ENCODE data around the gene DPP6.
"Not testable (repeated sequence)": the region's sequence is repeated elsewhere in the genome, so short reads cannot be mapped to it uniquely, and the experiment has no call there.

DPP6 gene

DNA sequence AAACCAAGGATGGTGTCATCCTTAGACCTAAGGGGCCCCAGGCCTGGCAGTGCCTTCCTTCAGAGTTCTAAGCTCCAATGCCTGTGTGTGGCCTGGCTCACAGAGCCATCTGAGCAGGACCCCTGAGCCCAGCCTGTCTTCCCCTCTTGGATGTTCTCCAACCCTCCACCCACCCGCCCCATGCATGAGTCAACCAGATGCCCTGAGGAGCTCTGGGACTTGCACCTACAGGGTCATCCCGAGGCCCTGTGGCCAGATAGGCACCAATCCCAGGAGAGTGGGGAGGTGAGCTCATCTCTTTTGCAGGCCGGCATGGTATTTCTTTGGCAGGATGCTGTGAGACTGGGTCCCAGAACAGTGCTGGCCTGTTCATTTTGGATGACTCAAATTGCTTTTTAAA, 103.7 kb downstream of the DPP6 start:
- DNase-seq: not testable (repeated sequence)

DNA sequence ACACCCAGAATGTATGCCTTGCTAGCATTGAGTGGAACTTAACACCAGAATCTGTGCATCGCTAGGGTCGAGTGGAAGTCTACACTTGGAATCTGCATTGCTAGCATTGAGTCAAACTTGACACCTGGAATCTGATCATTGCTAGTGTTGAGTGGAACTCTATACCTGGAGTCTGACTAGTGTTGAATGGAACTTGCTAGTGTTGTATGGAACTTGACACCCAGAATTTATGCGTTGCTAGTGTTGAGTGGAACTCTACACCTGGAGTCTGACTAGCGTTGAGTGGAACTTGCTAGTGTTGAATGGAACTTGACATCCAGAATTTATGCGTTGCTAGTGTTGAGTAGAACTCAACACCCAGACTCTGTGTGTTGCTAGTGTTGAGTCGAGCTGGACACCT, 110.7 kb downstream of the DPP6 start:
- not testable (repeated sequence) for DNase-seq

DNA sequence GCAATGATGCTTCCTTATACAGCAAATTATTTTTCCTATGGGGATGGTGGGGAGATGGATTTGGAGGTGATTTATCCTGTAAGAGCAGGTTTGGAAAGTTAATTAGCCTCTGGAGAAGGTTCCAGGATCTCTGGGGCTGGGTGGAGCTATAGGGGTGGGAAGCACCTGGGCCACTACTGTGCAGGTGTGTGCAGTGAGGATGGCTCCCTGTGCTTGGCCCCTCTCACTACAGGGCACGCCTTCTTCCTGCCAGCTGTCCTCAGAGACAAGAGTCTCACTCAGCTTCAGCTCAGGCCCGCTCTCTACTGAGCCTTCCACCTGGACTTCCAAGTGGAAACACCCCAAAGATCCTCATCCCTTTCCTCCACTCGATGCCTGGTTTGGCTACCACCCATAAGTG, 111.4 kb downstream of the DPP6 start:
- not testable (repeated sequence) for DNase-seq

DNA sequence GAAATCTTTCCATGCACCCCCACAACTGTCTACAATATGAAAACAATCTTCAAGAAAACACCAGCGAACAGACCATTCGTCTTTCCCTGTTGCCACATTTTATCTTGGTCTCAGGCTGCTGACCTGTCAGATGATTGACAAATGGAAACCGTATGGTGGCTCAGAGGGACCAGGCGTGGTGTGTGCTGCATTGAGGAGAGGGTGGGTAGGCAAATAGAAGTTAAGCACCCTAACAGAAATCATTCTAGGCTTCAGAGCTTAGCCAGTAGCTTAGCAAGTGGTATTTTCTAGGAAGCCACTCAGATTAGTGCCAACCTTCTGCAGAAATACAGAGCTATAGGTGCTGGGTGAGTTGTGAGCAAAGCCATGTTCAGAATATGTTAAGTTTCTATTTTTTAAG, 114.9 kb downstream of the DPP6 start:
- DNase-seq: no peak

DNA sequence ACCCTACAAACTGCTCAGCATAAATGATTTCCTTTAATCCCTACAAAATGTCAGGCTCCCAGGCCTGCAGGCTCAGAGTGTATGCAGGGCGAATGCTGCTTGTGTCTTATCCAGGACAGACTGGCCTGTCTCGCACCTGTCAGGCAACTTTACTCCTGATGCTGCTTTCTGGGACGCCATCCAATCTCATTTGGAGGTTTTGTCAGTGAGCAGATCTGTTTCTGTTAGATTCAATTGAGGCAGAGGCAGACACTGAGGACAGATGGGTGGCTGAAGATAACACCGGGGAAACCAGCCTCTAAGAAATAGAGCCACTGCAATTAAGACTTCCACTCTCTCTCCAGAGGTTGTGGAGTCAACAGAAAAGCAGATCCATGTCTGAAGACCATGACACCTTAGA, 115.6 kb downstream of the DPP6 start:
- no peak for DNase-seq

DNA sequence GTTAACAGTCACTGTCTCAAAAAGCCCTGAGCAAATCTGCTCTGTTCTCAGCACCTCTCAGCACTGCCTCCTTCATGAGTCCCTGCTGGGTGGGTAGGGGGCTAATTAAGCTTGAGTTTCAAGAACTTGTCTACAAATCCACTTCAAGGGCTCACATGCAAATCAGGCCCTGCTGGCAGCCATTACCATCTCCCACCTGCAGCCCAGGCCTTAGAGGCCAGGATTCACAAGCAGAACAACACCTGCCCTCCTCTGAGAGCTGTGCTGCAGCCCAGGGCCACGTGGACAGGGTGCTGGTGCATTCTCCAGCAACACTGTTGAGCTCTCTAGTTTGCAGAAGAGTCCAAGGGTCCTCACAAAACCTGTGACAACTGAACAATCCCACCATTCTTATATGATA, 119.2 kb downstream of the DPP6 start:
- no peak for DNase-seq

DNA sequence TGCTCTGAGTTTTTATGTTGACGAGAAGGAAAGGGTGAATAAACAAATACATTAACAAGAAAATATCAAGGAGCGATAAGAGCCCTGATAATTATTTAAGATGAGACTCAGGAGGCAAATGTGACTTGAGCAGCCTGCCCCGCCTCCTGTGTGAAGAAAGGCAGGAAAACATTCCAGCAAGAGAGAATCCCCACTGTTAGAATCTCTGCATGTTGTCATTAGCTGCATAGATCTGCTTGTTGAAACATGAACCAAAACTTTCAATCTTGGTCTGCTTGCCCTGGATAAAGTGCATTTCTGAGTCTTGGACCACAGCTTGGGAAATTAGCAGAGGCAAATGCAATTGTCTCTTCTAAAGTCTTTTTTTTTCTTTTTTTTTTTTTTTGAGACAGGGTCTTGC, 120.0 kb downstream of the DPP6 start:
- DNase-seq: no peak

DNA sequence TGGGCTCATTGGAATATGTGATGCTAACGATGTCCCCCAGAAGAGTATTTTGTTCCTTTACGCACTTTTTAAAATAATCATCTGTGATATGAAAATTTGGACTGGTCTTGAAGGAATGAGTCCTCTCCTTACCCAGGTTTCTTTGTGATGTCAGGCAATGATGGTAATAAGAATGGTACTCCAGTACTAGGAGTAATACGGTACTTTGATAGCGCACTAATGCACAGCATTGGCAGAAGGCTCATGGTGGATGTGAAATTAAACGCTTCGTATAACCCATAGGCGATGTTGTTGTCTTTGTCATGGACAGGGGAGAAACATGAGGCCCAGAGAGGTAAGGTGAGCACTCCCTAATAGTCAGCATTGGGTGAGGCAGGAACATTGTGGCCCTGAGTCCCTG, 125.4 kb downstream of the DPP6 start:
- DNase-seq: no peak

DNA sequence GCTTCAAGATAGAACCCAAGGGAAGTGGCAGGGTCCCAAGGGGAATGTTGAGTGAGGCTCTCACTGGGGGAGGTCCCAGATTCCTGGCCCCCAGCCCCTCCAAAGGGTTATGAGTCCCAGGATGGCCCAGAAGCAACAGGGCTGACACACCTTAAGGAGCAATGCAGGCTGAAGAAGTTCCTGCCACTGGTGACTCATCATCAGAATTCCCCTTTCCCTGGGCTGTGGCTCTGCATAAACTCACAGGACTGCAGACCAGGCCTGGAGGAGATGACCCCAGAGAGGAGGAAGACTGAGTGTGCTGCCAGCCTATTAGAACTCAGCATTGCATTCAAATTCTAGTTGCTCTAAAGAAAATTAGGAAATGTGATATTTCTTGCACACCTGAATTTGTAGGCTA, 126.7 kb downstream of the DPP6 start:
- DNase-seq: no peak

DNA sequence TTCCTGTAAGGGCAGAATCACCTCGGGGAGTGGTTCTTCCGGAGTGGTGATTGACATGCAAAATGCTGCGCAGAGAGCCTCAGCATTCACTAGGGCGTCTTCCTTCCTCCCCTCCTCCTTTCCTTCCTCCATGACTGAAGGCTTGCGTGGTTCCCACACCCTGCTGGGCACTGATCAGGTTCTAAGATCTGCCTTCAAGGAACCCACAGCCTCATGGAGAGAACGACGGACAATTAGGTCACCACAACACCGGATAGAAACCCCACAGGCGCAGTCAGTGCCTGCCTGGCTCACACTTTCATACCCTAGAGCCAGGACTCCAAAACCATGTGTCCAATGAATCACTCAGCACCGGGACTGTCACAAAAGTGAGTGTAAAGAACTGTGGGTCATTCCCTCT, 131.3 kb downstream of the DPP6 start:
- DNase-seq: no peak

DNA sequence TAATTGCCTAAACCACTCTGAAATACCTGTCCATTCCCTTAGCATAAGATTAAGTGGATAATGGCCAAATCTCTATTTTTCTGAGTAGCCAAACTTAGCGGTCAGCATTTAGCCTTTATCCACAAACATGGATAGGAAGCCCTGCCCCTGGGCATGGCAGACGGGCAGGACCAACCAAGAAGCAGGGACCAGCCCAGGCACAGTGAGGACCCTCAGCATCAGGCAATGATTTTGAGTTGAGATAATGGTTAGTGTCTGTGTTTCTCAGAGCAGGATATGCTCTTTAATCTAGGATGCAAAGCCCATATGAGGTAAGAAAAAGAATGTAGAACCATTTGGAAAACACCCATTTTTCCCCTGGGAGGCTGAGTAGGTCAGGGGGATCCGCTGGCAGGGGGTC, 131.7 kb downstream of the DPP6 start:
- no peak for DNase-seq

DNA sequence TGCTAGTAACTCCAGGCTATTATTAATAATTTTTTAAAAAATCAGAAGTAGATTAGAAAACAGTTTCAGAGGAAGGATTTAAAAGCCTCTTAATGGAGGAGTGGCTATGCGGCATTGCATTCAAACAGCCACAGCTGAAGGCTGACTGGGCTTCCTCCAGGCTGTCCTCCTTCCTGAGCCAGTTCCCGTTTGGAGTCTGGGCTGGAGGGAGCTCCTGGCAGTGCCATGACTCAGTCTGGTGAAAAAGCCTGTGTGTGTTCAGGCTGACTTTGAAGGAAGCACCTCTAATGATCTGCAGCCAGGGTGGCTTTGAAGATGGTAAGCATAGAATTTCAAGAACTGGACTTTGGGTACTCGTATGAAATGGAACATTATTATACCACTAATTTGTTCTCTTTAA, 134.6 kb downstream of the DPP6 start:
- DNase-seq: no peak

DNA sequence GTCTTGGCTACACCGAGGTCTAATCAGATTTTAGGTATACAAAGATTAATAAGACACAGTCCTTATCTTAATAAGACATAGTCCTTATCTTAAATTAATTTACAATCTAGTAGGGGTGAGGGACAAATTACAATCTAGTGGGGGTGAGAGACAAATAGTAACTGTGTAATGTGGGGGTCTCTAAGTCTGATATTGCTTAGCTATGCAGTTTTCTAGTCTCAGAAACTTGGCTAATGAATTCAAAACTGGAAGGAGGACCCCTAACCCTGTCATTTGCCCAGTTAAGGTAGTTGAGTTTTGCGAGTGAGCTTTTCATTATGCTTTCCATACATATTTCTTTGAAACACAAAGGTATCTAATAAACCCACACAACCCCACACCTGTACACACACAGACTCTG, 136.1 kb downstream of the DPP6 start:
- no peak for DNase-seq

DNA sequence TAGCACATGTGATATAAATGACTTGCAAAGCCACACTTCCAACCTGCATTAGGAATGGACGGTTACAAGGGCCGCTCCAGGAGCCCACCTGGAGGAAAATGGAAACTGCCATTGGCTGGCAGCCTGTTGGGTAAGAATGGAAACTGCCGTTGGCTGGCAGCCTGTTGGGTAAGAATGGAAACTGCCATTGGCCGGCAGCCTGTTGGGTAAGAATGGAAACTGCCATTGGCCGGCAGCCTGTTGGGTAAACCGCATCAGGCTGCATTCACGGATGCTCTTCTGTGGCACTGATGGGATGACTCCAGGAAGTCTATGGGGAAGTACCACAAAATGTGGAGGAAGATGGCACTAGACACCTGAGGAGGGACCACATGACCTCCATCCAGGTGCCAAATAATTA, 143.1 kb downstream of the DPP6 start:
- no peak for DNase-seq

DNA sequence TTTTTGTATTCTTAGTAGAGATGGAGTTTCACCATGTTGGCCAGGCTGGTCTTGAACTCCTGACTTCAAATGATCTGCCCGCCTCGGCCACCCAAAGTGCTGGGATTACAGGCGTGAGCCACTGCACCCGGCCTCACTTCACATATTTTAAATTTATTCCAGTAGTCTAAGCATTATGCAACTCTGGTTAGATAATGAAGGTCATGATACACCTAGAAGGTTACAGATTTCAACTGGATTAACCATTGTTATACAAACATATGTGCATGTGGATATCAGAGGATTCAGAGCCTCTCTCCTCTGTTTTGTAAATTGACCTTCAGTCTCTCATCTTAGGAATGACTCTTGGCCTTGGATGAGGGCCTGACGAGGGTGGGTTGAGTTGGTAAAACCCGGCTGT, 146.3 kb downstream of the DPP6 start:
- no peak for DNase-seq

DNA sequence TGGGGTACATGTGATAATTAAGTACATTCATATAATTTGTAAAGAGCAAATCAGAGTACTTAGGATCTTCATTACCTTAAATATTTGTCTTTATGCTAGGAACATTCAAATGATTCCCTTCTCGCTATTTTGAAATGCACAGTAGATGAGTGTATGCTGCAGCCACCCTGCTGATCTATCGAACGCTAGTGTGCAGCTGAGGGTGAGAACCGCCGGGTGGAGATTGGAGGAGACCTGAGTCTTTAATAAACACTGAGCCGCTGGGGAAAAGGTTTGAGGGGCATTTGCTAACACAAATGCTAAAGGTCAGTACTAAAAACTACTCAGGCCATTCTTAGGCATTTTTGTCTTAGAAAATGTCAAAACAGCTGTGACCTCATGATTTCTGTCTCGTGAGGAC, 148.0 kb downstream of the DPP6 start:
- DNase-seq: no peak

DNA sequence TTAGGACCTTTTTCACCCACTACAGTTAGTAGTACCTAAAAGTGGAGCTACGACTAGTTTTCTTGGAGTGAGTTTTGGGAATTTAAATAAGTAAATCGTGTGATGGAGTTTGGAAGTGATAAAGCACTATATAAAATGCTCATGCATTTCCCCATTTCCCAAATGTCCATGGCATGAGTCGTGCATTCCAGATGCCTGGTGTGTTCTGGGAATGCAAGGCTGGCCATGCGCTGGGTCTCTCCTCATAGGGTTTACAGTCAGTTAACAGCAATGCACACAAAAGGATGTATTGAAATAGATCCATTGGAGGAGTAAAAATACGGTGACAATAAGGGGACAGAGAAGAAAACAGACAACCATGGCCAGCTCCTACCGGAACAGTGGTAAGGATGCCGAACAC, 149.8 kb downstream of the DPP6 start:
- DNase-seq: no peak

DNA sequence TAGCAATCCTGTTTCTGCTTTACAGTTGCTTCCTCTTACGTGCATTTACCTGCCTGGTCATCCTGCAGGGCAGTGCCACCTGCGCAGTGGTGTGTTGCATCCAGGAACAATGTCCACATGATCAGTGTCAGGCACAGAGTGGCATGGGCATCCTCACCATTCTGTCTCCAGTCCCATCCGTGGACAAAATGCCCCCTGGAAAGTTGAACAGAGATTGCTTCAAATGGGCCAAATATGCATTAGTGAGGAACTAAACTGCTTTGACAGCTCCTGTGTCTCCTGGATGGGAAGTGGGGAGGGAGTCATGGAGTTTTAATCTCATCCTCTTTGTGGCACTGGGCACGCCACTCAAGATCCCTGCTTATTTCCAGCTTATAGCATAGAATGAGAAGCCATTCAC, 151.8 kb downstream of the DPP6 start:
- no peak for DNase-seq

DNA sequence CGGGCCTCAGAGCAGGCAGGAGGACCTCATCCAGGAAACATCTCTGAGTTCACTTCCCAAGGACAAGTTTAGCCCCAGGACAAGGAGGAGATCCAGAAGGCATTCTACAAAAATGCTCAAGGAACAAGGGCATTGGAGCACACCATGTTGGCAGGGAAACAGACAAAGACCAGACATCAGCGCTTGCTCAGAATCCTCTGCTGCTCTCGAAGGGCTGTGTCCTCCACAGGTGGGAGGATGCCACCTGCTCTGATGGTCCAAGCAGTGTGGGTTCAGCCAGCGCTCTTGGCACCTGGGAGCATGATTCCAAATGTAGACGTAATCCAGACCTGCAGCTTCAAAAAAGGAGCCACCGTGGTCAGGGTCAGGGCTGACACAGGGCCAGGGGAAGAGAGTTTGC, 160.7 kb downstream of the DPP6 start:
- DNase-seq: no peak

DNA sequence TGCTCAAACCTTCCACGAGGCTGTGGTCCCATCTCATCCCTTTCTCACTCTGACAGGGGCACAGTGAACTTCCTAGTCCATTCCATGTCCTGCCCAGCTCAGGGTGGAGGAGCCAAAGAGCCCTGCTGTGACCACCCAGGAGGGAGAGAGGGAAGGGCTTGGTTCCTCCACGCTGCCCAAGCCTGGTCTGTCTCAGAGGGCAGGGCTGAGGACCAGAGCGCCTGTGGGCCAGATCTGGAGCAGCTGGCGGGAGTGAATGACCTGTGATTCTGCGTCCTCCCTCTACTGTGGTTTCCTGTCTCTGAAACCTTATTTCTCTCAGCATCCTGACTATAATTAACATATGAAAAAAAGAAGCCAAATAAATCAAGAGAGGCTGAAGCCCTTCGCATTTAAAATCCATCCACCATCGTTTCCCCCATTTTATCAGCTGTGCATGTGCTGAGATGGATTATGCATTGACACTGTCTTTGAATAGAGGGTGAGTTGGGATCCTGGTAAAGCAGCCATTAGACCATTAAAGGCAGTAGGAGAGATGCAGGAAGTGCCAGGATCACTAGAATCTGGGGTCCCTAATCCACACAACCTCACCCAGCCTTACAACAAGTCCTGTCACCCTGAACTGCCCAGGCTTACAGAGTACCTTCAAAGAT, 165.6 kb downstream of the DPP6 start:
- DNase-seq: no peak

DNA sequence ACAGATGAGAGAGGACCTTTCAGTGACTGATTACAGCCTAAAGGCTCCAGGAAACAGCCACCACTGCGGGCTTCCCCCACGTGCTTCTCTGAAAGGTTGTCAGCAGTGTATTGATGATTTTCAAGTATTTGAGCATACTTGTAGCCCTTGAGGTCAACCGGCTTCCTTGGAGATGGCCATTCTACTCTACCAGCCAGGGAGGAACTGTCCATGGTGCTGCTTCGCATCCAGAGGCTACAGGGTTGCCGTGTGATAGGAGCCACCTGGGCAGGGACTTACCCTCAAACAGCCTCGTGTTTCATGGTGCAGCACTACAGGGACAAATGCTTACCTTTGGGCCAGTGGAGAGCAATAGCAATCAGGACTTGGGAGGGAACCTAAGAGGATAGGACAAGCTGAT, 179.5 kb downstream of the DPP6 start:
- DNase-seq: no peak

DNA sequence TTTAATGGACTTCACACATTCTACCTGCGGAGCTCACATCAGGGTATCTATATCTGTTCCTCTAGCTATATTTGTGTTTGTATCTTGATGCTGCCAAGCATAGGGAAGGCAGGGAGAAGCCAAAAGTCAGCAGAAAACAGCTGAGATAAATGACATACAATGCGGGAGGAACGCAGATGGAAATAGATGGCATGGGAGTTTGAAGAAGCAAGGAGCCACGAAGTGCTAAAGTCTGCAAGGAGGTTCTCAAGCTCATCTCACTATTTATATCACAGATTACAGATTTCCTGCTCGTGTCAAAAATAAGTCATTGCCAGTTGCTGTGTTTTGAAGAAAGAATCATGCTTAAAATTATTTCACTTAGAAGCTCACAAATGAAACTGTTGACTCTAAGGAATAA, 180.5 kb downstream of the DPP6 start:
- no peak for DNase-seq

DNA sequence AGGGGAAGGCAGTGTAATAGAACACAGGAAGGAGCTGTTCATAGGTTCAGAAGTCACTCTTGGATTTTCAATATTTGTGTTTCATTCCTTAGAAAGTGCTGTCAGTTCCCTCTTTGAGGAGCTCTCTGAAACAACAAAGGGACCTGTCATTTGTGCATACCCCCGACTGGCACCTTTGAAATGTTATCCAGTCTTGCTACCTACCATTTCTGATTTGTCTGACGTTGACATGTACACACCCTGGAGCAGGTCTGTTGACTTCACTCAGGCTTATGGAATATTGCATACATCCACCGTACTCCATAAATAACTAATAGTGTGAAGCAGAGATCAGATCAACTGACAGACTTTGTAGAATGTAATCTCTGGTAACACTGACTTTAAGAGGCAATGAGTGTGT, 189.8 kb downstream of the DPP6 start:
- no peak for DNase-seq

DNA sequence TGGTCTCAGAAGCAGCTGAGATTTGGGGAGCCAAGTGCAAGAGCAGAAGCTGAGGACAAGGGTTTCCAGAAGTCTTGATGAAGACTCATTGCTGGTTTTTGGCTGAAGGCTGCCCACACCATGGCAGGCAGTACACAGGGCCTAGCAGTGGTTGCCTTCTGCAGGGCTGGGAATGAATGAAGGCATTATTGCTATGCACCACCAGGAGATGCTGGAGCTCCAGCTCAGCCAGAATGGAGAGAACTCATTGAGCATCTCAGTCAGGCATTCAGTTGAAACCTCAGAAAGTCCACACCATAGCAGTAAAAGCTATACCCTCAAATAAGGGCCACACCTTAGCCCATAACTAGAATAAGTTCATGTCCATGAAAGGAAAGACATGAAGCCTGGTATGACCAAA, 190.5 kb downstream of the DPP6 start:
- no peak for DNase-seq

DNA sequence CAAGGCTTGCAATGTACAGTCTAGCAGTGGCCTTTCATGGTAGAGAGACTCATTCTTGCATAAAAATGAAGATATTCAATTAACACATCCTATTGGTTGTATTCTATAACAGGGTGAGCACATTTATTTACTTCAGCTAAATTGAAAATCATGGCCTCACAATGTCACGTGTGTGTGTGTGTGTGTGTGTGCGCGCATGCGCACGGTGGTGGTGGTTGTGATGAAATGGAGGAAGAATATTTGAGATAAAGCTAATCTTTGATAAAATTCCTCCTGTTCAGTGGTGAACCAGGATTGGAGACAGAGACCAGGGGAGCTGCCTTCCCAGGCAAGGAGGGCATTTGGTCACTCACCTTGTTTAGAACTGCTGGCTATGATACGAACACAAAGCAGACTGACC, 199.8 kb downstream of the DPP6 start:
- DNase-seq: no peak

DNA sequence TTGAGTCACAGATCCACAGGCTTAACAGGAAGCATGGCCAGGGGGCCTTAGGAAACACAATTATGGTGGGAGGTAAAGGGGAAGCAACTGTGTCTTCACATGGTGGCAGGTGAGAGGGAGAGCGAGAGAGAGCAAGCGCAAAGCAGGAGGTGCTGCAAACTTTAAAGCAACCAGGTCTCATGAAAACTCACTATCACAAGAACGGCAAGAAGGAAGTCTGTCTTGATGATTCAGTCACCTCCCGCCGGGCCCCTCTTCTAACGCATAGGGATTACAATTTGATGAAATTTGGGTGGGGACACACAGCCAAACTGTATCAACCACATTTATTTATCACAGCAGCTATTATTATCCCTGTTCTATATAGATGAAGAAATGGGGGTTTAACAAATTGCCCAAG, 201.6 kb downstream of the DPP6 start:
- DNase-seq: no peak
